ENCODE measurements around the gene AZGP1.

- TF ChIP-seq CTCF (IDR thresholded peaks at IDR 0.05; ENCODE audit: low read length) (no peak), EZH2 (IDR thresholded peaks at IDR 0.05; ENCODE audit: borderline replicate concordance, low read length) (no peak)
These were observed 42.0 kb upstream of the AZGP1 start for GRCh38 chr7:100017875-100018274.
